ENCODE data around the gene HS2ST1. TPM values are rescaled to one million over a fixed set of nuclear protein-coding genes. Genes with fewer than 3 reads are reported as not detected.

The HS2ST1 gene
- polyA plus RNA-seq, 1 donor (not counting 4 experiments of a cell fraction or from before 2014, with no cell fraction given): 18.7 TPM

GRCh38 chr1:86871001-86871400, 43.4 kb upstream of the HS2ST1 start:
- no peaks in the 10 kb centered on the region for H3K27me3 ChIP-seq (ENCODE audit: control insufficient read depth, extremely low read depth, insufficient read depth, low read length)
- H3K9me1 ChIP-seq (ENCODE audit: control insufficient read depth, extremely low read depth, insufficient read depth, low read length): no peaks in the 10 kb centered on the region
- no peaks in the 10 kb centered on the region for H3K36me3 ChIP-seq (ENCODE audit: control insufficient read depth in 2 of 2, extremely low read depth in 1 of 2, insufficient read depth in 2 of 2, low read length in 2 of 2)
- no peak overlapping the region for H3K27ac ChIP-seq (ENCODE audit: control insufficient read depth, insufficient read depth, low read length)
- no peaks in the 10 kb centered on the region for H3K79me2 ChIP-seq (ENCODE audit: control insufficient read depth, insufficient read depth, low read length)
- FAIRE-seq: no peak
- H3K4me1 ChIP-seq (ENCODE audit: control insufficient read depth, extremely low read depth, insufficient read depth, low read length): no peaks in the 10 kb centered on the region
- peaks cover 3% of the 10 kb centered on the region for H4K20me1 ChIP-seq (ENCODE audit: control insufficient read depth, extremely low read depth, insufficient read depth, low read length)
- dilution Hi-C loops (cut with MboI; ENCODE audit: extremely low pct_ligation_motif_present, low sequenced_read_pairs): no loop called here
- no peaks in the 10 kb centered on the region for H3K9me3 ChIP-seq (ENCODE audit: control insufficient read depth, low read depth, low read length)
- H3K9ac ChIP-seq (ENCODE audit: control insufficient read depth, extremely low read depth, insufficient read depth, low read length): no peak overlapping the region
- no peak for DNase-seq (ENCODE audit: low read depth, low spot score)
- H2AFZ ChIP-seq (ENCODE audit: control insufficient read depth, low read length): no peak overlapping the region
- no peak overlapping the region for H3K4me3 ChIP-seq (ENCODE audit: control insufficient read depth in 2 of 3, extremely low read depth in 1 of 3, insufficient read depth in 2 of 3, low read depth in 1 of 3, low read length in 3 of 3)
- H3K4me2 ChIP-seq (ENCODE audit: control insufficient read depth, extremely low read depth, insufficient read depth, low read depth, low read length): no peak overlapping the region
- TF ChIP-seq CTCF (optimal IDR thresholded peaks at IDR 0.05 in 1 of 3, IDR thresholded peaks at IDR 0.05 in 1 of 3, conservative IDR thresholded peaks at IDR 0.05 in 1 of 3; ENCODE audit: extremely low read depth in 1 of 3, insufficient read depth in 2 of 3, low read length in 3 of 3) (no peak), EZH2 (IDR thresholded peaks at IDR 0.05; ENCODE audit: low read length) (no peak)

GRCh38 chr1:86872086-86872485, 42.3 kb upstream of the HS2ST1 start:
- H3K4me1 ChIP-seq (ENCODE audit: control insufficient read depth, extremely low read depth, insufficient read depth, low read length): no peaks in the 10 kb centered on the region
- no peaks in the 10 kb centered on the region for H3K9me1 ChIP-seq (ENCODE audit: control insufficient read depth, extremely low read depth, insufficient read depth, low read length)
- FAIRE-seq (no peak), DNase-seq (ENCODE audit: low read depth, low spot score) (no peak)
- H3K79me2 ChIP-seq (ENCODE audit: control insufficient read depth, insufficient read depth, low read length): no peaks in the 10 kb centered on the region
- dilution Hi-C loops (cut with MboI; ENCODE audit: extremely low pct_ligation_motif_present, low sequenced_read_pairs): no loop called here
- H3K9ac ChIP-seq (ENCODE audit: control insufficient read depth, extremely low read depth, insufficient read depth, low read length): no peak overlapping the region
- H3K9me3 ChIP-seq (ENCODE audit: control insufficient read depth, low read depth, low read length): no peaks in the 10 kb centered on the region
- no peak overlapping the region for H3K4me3 ChIP-seq (ENCODE audit: control insufficient read depth in 2 of 3, extremely low read depth in 1 of 3, insufficient read depth in 2 of 3, low read depth in 1 of 3, low read length in 3 of 3)
- H4K20me1 ChIP-seq (ENCODE audit: control insufficient read depth, extremely low read depth, insufficient read depth, low read length): peaks cover 3% of the 10 kb centered on the region
- no peak for TF ChIP-seq EZH2 (IDR thresholded peaks at IDR 0.05; ENCODE audit: low read length)
- TF ChIP-seq CTCF (optimal IDR thresholded peaks at IDR 0.05 in 1 of 3, IDR thresholded peaks at IDR 0.05 in 1 of 3, conservative IDR thresholded peaks at IDR 0.05 in 1 of 3; ENCODE audit: extremely low read depth in 1 of 3, insufficient read depth in 2 of 3, low read length in 3 of 3): no peak
- H3K27me3 ChIP-seq (ENCODE audit: control insufficient read depth, extremely low read depth, insufficient read depth, low read length): no peaks in the 10 kb centered on the region
- H3K36me3 ChIP-seq (ENCODE audit: control insufficient read depth in 2 of 2, extremely low read depth in 1 of 2, insufficient read depth in 2 of 2, low read length in 2 of 2): no peaks in the 10 kb centered on the region
- no peak overlapping the region for H3K27ac ChIP-seq (ENCODE audit: control insufficient read depth, insufficient read depth, low read length)
- H2AFZ ChIP-seq (ENCODE audit: control insufficient read depth, low read length): no peak overlapping the region
- H3K4me2 ChIP-seq (ENCODE audit: control insufficient read depth, extremely low read depth, insufficient read depth, low read depth, low read length): no peak overlapping the region

All from keratinocyte (primary cell).